ENCODE results near the gene ZNF543. TPM values are rescaled to one million over a fixed set of nuclear protein-coding genes. Genes with fewer than 3 reads are reported as not detected.

Gene ZNF543
- total and polyA plus RNA-seq, 4 donors: 1.3 to 15.4 (median 3.3) TPM

DNA sequence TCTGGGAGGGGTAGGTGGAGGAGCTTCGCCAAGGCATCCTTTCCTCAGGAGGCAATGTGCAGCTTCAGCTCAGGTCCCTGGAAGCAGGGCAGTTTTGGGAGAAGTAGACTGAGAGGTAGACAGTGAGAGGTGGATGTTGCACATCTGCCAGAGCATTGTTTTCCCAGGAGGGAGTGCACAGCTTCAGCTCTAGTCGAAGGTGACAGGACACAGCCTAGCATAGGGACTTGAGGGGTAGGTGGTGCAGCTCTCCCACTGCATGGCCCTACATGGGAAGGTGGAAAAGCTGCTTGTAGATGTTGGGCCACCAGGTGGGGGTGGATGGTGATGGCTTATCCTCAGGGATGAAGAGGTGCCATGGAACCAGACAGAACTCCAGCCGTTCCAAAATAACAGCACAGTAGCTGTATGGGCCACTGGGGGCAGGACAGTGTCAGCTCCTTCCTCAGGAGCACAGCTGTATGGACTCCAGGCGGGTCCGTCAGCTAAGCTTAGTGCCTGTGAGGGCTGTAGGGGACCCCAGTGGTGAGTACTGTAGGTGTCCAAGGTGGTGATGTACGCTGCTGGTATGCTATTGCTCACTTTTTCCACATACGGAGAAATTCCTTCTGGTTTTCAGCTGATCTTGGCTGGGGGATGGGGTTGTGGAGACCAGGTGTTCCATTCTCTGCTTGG lies 17.4 kb upstream of the ZNF543 start:
- Histone ChIP-seq H3K4me3 (no peak overlapping the region), H3K4me1 (ENCODE audit: control insufficient read depth in 5 of 5, insufficient read depth in 5 of 5, low read length in 5 of 5) (peaks cover 0 to 6% (median 0%) of the 10 kb centered on the region in 5 donors), H3K9ac (ENCODE audit: insufficient read depth in 1 of 2, low read length in 2 of 2) (no peak overlapping the region), H3K36me3 (ENCODE audit: control insufficient read depth in 4 of 4, insufficient read depth in 4 of 4, low read length in 4 of 4) (peaks cover 4 to 15% (median 11%) of the 10 kb centered on the region in 4 donors), H3K9me3 (ENCODE audit: control insufficient read depth in 4 of 4, insufficient read depth in 3 of 4, low read length in 3 of 4) (peaks cover 0 to 20% (median 0%) of the 10 kb centered on the region in 4 donors), H3K27ac (ENCODE audit: low read depth in 1 of 2, low read length in 1 of 2) (no peak overlapping the region), H3K27me3 (ENCODE audit: control insufficient read depth in 3 of 3, insufficient read depth in 3 of 3, low read length in 2 of 3) (no peaks in the 10 kb centered on the region)
- TF ChIP-seq, protein P1, sequence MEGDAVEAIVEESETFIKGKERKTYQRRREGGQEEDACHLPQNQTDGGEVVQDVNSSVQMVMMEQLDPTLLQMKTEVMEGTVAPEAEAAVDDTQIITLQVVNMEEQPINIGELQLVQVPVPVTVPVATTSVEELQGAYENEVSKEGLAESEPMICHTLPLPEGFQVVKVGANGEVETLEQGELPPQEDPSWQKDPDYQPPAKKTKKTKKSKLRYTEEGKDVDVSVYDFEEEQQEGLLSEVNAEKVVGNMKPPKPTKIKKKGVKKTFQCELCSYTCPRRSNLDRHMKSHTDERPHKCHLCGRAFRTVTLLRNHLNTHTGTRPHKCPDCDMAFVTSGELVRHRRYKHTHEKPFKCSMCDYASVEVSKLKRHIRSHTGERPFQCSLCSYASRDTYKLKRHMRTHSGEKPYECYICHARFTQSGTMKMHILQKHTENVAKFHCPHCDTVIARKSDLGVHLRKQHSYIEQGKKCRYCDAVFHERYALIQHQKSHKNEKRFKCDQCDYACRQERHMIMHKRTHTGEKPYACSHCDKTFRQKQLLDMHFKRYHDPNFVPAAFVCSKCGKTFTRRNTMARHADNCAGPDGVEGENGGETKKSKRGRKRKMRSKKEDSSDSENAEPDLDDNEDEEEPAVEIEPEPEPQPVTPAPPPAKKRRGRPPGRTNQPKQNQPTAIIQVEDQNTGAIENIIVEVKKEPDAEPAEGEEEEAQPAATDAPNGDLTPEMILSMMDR (IDR thresholded peaks at IDR 0.05; ENCODE audit: control extremely low read depth, extremely low read depth): no peak
- ATAC-seq (ENCODE audit: insufficient read depth, low FRiP score) (no peak), DNase-seq (no peak)
- 82 to 95% methylated on average over 7 of the region's 7 CpGs for WGBS, 2 donors

DNA sequence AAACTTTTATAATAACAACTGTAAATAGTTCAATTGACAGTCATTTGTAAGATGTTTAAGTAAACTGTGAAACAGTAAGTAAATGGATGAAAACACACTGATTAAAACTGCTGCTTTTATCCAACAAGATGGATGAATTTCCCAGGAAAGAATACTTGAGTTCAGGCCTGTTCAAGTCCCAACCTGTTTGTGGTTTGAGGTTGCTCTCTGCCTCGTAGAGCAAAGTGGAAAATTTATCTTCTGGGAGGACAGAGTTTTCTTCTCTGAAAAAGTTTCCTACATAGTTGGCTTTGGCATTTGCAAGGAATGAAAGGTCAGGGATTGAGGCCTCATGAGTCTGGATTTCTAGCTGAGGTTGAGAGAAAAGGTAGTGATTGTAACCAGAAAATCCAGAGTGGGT lies 15.2 kb upstream of the ZNF543 start:
- H3K9ac ChIP-seq (ENCODE audit: insufficient read depth in 1 of 2, low read length in 2 of 2): no peak overlapping the region
- H3K9me3 ChIP-seq (ENCODE audit: control insufficient read depth in 4 of 4, insufficient read depth in 3 of 4, low read length in 3 of 4): peaks cover 0 to 20% (median 0%) of the 10 kb centered on the region in 4 donors
- H3K27me3 ChIP-seq (ENCODE audit: control insufficient read depth in 3 of 3, insufficient read depth in 3 of 3, low read length in 2 of 3): no peaks in the 10 kb centered on the region
- WGBS, 2 donors: 0 to 59% methylated on average over 1 of the region's 1 CpG
- H3K4me3 ChIP-seq: no peak overlapping the region
- H3K36me3 ChIP-seq (ENCODE audit: control insufficient read depth in 4 of 4, insufficient read depth in 4 of 4, low read length in 4 of 4): peaks cover 3 to 15% (median 7%) of the 10 kb centered on the region in 4 donors
- TF ChIP-seq, protein P1 (IDR thresholded peaks at IDR 0.05; ENCODE audit: control extremely low read depth, extremely low read depth): no peak
- H3K27ac ChIP-seq (ENCODE audit: low read depth in 1 of 2, low read length in 1 of 2): no peak overlapping the region
- ATAC-seq (ENCODE audit: insufficient read depth, low FRiP score) (no peak), DNase-seq (no peak)
- peaks cover 0 to 6% (median 0%) of the 10 kb centered on the region in 5 donors for H3K4me1 ChIP-seq (ENCODE audit: control insufficient read depth in 5 of 5, insufficient read depth in 5 of 5, low read length in 5 of 5)

DNA sequence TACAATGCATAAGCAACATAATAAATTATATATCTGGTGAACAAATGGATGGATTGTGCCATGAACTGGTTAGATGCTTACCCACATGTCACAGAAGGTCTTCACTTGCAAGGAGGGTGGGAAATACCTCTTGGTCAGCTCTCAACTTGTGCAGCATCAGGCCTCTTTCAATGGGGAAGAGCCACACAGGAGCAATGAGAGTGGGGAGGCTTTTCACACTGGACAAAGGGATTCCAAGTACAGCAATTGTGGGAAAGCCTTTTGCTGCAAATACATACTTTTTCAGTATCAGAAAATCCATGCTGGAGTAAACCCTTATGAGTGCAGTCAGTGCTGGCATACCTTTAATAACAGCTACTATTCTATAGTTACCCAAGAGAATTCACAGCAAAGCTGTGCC lies 11.8 kb upstream of the ZNF543 start:
- H3K9me3 ChIP-seq (ENCODE audit: control insufficient read depth in 4 of 4, insufficient read depth in 3 of 4, low read length in 3 of 4): peaks cover 0 to 3% (median 0%) of the 10 kb centered on the region in 4 donors
- no peak overlapping the region for H3K27ac ChIP-seq (ENCODE audit: low read depth in 1 of 2, low read length in 1 of 2)
- H3K36me3 ChIP-seq (ENCODE audit: control insufficient read depth in 4 of 4, insufficient read depth in 4 of 4, low read length in 4 of 4): peaks cover 0 to 3% (median 2%) of the 10 kb centered on the region in 4 donors
- DNase-seq: no peak
- H3K27me3 ChIP-seq (ENCODE audit: control insufficient read depth in 3 of 3, insufficient read depth in 3 of 3, low read length in 2 of 3): peaks cover 0 to 9% (median 3%) of the 10 kb centered on the region in 3 donors
- H3K4me1 ChIP-seq (ENCODE audit: control insufficient read depth in 5 of 5, insufficient read depth in 5 of 5, low read length in 5 of 5): no peaks in the 10 kb centered on the region
- ATAC-seq (ENCODE audit: insufficient read depth, low FRiP score): no peak
- TF ChIP-seq, protein P1 (IDR thresholded peaks at IDR 0.05; ENCODE audit: control extremely low read depth, extremely low read depth): no peak
- H3K9ac ChIP-seq (ENCODE audit: insufficient read depth in 1 of 2, low read length in 2 of 2): no peak overlapping the region
- H3K4me3 ChIP-seq: no peak overlapping the region
